Pulmonary artery endothelial cell (primary cell): Measurements from ENCODE around the gene C11orf24. TPM values are rescaled to one million over a fixed set of nuclear protein-coding genes. Genes with fewer than 3 reads are reported as not detected.
"Not testable (repeated sequence)": the region's sequence is repeated elsewhere in the genome, so short reads cannot be mapped to it uniquely, and the experiment has no call there.

Experiments
- DNase-seq: peaks from one replicate; pipeline ENCODE4 v3.0.0-alpha.2; 2011; ENCODE audit warnings: low read depth, low spot score
- total RNA-seq: library from RNA; depleted of rRNA; stranded (reverse); fragments of >200 nt; gene quantifications from 2 replicates; pipeline ENCODE4 v1.2.3, GENCODE V29; 2014

The C11orf24 gene
- total RNA-seq, 1 donor from 2014 or later = 9.7 TPM

DNA sequence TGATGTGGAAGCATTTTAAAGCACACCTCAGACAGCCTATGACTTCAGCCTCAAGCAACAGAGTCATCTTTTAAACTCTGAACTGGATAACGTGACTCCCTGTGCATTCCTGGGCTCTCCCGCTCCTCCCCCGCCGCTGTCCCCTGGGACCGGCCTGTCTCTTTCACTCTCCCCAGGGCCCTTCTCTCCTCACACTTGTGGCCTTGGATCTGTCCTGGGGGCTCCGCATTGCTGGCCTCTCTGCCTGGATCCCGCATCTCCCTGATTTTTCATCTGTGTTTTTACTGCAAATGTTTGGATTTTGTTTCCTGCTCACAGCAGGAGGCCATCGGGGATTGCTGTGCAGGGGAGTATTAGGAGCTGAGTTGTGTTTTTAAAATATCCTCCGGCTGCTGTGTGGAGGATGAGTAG lies 15.4 kb downstream of the C11orf24 start:
- DNase-seq = no peak

DNA sequence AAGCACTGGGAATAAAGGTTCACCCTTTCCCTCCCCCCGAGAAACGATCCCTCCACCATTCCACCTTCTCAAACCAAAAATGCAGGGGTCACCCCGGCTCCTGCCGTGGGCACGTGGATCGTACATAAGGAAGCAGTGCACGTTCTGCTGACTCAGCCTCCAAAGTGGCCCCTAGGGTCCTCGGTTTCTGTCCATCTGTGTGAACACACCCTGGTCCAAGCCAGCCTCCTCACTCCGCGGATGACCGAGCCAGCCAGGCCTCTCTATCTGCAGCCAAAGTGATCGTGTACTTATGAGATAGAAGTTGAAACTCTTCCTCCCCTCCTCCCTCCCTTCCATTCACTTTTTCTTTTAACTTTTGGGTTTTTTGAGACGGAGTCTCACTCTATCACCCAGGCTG lies 16.2 kb downstream of the C11orf24 start:
- DNase-seq = no peak

DNA sequence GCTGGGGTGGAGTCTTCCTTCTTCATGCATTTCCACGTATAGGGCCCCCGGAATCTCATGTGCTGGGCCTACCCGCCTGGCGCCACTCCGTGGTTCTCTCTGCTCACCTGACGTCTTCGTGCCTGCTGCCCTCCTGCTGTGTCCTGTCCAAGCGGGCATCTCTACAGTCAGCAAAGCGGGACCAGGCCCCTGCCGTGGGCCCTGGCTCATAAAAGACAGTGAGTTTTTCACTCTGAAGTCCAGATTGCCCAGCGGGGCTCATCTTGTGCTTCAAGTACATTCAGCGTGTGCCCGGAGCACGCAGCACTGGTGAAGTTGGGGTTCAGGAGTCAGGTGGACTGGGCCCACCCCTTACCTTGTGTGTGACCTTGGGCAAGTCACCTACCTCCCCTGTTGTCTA lies 17.4 kb downstream of the C11orf24 start:
- DNase-seq = no peak

DNA sequence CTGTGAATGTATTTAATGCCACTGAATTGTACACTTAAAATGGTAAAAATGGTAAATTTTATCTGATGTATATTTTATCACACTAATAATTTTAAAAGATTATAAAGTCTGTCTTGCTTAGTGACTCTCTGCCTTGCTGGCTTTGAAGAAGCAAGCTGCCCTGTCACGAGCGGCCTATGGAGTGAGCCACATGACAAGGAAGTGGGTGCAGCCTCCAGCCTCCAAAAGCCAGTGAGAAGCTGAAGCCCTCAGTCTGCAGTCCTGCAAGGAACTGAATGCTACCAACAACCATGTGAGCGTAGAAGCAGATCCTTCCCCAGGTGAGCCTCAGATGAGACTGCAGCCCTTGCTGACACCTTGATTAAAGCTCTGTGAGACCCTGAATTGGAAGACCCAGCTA lies 20.0 kb downstream of the C11orf24 start:
- DNase-seq = no peak

DNA sequence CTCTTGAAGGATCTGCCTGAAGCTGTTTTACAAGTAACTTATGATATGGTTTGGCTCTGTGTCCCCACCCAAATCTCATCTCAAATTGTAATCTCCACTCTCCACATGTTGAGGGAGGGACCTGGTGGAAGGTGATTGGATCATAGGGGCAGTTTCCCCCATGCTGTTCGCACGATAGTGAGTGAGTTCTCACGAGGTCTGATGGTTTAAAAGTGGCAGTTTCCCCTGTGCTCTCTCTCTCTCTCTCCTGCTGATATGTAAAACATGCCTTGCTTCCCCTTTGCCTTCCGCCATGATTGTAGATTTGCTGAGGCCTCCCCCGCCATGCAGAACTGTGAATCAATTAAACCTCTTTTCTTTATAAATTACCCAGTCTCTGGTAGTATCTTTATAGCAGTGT lies 26.9 kb downstream of the C11orf24 start:
- DNase-seq = not testable (repeated sequence)

DNA sequence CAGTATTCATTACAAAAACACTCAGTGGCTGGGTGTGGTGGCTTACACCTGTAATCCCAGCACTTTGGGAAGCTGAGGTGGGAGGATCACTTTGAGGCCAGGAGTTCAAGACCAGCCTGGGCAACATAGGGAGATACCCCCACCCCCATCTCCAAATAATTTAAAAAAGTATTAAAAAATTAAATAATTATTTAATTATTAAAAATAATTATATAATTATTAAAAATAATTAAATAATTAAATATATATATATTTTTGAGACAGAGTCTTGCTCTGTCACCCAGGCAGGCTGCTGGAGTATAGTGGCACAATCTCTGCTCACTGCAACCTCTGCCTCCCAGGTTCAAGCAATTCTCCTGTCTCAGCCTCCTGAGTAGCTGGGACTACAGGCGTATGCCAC lies 27.9 kb downstream of the C11orf24 start:
- DNase-seq = not testable (repeated sequence)

DNA sequence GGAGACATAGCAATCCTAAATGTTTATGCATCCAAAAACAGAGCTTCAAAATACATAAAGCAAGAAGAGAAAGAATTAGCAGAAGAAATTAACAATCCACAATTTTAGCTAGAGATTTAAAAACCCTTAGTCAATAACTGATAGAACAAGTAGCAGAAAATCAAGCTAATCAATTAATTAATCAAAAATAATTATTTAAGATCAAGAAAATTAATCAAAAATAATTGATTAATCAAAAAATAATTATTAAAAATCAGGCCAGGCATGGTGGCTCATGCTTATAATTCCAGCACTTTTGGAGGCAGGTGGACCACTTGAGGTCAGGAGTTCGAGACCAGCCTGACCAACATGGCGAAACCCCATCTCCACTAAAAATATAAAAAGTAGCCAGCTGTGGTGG lies 29.2 kb downstream of the C11orf24 start:
- DNase-seq = no peak

DNA sequence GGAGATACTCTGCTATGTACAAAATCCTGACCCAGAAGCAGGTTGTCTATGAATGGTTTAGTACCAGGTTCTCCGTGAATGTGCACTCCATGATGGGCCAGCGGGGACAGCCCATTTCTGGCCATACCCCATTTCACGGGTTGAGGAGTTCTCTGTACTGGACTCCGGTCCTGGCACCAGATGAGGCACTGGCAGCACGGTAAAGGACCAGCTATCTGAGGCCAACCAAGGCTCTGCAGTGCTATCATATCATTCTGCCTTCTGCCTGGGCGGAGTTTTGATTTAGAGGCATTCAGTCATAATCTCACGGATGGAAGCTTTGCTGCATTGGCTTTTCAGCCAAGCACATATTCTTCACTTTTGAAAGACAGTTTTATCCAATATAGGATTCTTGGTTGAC lies 40.2 kb downstream of the C11orf24 start:
- DNase-seq = no peak

DNA sequence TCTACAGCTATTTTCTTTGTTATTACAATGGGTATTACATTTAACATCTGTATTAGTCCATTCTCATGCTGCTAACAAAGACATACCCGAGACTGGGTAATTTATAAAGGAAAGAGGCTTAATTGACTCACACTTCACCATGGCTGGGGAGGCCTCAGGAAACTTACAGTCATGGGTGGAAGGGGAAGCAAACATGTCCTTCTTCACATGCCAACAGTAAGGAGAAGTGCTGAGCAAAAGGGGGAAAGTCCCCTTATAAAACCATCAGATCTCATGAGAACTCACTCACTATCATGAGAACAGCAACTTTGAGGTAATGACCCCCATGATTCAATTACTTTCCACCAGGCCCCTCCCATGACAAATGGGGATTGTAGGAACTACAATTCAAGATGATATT lies 42.2 kb downstream of the C11orf24 start:
- DNase-seq = no peak

DNA sequence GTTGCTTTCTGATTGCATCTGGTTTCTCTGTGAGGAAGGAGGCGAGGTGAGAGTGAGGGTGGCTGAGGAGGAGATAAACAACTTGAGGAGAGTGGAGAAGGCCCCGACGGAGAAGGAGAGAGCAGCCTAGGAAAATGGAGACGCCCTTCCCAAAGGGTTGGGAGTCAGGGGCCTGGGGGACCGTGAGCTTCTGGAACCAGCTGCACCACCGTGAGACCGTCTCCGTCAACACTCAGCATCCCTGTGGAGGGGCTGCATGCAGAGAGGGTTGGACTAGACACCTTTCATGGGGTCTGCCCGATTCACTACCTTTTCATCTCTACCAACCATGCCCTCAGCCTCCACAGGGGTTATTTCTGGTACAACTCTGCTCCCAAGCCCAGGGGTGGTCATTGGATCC lies 45.4 kb downstream of the C11orf24 start:
- DNase-seq = no peak

DNA sequence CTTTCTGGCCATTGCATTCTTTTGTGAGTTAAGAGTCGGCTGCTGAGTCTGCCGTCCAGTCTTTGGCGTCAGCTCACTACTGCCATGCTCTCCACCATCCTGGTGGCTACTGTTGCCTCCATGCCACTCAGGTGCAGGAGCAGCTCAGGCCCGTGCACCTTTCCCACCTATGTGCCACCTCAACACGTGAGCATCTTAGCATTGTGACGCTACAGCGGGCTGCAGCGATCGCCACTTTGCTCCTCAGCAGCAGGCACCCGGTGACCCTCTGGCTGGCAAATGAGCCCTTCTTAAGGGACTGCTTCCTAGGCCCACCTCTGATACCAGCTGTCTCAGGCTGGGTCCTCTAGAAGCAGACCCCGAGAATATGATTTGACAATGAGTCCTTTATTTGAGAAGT lies 47.2 kb downstream of the C11orf24 start:
- no peak for DNase-seq

DNA sequence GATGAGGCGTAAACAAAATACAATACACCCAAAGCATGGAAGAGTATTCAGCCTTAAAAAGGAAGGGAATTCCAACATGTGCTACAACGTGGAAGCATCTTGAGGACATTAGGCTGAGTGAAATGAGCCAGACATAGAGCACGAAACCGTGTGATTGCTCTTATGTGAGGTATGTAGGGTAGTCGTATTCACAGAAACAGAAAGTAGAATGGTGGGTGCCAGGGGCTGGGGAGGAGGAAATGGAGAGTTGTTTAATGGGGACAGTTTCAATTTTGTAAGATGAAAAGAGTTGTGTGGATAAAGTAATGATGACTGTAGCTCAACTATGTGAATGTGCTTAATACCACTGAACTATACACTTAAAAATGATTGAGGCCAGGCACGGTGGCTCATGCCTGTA lies 48.5 kb downstream of the C11orf24 start:
- no peak for DNase-seq

DNA sequence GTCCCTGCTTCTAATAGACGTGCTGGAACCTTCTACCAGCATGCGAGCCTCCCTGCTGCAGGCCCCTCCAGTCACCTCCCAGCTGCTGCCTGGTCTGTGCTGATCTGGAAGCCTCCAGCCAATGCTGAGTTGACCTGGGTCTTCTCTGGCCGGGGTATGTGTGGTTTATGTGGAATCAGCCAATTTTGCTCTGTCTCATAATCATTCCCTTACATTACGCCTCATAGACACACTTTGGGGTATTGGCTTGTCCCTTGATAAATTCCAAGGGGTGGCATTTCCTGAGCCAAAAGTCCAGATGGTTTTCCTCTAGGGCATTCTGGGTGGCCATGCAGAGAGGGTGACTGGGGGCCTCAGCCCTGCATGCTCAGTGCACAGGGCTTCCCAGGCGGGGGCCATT lies 50.4 kb downstream of the C11orf24 start:
- no peak for DNase-seq

DNA sequence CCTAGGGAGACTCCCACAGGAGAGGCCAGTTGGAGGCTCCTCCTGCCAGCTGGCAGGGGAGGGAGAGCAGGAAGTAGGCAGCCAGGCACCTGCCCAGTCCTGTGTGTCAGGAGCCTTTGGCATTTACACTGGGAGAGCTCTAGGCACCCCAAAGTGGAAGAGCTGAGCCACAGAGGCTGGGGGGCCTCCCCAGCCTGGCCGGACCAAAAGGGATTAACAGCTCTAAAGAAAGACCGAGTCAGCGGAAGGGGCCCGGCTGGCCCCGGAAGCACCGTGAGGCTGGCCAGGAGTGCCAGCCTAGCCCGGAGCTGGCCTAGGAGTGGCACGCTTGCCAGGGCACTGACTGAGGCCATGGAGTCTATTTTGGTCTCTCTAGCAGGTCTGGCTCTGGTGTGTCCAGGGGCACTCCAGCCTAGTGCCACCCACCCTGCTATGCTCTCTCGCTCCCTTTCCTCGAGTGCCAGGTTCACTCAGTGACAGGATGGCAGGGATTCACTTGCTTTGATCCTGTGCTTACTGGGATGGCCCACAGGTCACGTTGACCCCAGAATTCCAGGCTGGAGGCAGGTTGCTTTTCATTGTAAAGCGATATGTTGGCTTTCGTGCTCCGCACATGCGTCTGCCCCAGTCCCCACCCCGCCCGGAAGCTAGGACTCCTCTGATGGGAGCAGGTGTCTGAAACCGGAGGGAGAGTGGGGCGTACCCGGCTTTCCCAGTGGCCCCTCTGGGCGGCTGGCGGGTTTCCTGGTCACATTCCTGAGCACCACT lies 55.4 kb downstream of the C11orf24 start:
- DNase-seq = no peak

DNA sequence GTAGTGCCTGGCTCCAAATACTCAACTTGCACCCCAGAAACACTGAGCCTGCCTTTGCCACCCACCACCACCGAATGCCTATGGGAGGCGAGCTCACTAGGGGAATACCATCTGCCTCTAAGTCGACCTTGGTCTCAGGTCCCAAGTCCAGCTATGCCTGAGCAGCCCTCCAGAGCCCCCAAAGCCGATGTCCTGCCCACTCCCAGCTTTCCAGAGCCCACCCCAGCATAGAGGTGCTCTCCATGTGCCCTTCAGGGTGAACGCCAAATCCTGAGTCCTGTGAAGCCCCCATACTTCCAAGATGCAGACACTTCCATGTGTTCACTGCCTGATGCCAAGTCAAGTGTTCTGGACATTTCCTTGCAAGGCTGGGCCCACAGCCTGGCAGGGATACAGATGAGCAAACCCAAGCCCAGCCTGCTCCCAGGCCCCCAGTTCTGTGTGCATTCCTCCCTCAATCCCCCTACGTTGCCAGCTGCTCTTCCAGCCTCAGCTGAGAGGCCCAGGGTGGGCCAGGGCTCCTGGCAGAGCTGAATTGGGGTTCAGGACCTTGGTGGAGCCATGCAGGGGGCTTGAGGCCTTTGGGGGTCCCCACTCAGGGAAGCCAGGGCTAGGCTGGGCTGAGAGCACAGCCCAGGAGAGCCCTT lies 56.1 kb downstream of the C11orf24 start:
- no peak for DNase-seq

DNA sequence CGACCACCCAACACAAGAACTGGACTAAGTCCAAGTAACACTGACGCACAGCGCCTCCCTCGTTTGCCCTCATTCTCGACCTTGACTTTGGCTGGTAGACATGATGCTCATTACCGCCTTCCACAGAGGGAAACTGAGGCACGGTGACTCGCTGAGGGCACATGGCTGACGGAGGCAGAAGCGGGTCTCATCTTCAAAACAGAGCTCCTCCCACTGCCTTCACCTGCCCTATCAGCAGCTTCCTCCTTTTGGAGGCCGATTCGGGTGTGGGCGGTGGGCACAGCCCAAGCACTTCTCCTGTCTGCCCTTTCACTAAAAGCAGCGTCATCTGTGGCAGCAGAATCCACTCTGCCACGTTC lies 56.7 kb downstream of the C11orf24 start:
- DNase-seq = no peak

DNA sequence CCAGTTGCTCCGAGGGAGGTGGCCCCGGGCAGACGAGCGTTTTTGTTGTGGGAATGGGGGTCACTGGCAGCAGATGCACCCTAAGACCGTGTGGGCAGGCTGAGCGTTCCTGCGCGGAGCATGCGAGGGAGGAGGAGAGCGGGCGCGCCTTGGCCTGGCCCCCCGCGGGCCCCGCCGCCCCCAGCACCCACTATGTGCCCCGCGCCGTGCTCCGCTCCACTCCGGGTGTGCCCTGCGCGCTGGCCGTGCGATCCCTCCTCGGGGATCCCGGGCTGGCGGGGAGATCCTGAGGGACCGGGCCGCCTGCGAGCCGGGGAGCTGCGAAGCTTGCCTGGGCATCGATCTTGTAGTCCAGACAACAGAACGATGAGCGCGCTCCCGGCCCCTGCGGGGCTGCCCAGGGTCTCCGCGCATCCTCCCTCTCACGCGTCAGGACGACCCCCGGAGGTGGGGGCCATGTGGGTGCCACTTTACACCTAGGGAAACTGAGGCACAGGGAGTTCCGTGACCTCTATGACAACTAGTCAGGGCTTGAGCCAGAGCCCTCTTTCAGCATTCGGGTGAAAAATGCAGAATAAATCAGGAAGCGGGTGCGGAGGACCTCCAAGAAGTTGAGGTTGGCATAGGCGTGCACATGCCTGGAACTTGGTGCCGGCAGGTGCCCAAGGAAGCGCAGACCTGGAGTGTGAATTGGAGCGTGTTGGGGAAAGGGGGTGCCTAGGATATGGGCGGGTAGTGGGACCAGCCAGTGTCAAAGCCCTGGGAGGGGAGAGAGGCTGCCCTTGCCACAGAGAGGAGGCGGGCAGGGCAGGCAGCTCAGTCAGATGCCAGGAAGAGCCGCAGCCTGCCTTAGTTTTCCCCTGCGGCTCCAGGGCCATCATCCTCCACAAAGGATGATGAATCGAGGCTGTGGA lies 57.3 kb downstream of the C11orf24 start:
- no peak for DNase-seq

DNA sequence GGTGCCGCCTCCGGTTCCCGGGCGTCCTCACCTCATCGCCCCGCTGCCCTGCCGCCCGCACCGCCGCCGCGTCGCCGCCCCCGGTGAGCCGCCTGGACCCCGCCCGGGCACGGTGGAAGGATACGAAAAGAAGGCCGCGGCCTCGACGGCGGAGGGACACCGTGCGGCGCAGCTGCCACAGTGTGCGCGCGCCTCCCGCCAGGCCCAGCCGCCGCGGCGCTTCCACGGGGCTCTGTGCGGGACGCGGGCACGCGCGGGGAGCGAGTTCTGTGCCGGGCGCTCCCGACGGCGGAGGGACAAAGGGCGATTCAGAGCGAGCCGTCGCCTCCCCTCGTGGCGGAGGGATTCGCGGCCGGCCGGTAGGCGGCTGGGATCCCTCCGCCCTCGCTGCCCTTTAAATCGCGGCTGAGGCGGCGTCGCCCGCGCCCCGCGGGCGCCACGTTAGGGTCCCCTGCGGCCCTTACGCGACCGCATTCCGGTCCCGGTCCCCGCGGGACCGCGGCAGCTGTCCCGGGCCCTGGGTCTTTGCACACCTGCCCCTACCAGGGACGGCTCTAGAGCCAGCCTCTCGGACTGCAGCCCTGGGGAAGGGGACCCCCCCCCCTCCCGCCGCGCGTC lies 58.1 kb downstream of the C11orf24 start:
- DNase-seq = peak; percentile 91

DNA sequence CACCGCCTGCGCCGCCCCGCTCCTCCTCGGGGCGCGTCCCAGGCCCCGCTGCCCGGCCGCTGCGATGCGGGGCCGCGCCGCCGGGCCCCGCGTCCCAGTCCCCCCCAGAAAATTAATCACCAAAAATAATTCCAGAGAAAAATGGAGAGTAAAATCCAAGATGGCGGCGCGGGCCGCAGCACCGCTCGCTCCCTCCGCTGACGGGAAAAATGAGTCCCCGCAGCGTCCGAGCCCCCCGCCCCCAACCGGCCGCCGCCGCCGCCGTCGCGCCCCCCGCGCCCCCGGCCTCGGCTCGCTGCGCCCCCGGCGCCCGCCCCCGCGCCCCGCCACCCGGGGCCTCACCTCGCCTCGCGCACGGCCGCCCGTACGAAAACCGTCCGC lies 58.6 kb downstream of the C11orf24 start, which contains the start of gene KMT5B:
Gene KMT5B (minus strand): TSS at position 162 of the 381 bp plus-strand sequence. CDS start 23,220 bp downstream, outside the sequence.
- DNase-seq = no peak

DNA sequence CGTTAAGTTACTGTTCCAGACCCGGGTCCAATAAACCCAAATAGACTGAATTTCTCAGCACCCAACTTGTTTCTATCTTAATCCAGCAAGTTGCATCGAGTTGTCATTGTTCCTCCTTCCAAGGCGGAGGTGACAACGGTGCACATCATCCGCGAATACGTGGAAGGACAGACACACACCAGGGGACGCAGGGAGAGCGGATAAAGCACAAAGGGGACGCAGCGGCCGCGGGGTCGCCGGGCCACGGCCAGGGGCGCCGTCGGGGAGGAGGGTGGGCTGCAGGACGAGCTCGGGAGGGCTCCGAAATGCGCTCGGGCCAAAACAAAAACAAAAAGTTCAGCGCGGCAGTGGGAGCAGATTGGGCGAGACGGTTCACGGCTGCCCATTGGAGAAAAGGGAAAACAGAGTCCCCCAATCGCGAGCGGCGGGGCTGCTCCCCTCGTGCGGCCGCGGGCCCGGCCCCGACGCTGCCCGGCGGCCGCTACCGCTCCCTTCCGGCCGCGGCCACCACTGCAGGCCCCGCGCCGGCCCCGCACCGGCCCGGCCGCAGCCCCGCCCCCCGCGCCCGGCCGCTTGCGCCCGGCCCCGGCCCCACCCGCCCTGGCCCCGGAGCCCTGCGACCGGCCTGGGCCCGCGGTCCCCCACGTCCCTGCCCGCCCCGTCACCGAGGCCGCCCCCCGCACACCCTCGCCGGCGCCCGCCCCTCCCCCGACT lies 59.2 kb downstream of the C11orf24 start:
- peak; percentile 39 for DNase-seq

DNA sequence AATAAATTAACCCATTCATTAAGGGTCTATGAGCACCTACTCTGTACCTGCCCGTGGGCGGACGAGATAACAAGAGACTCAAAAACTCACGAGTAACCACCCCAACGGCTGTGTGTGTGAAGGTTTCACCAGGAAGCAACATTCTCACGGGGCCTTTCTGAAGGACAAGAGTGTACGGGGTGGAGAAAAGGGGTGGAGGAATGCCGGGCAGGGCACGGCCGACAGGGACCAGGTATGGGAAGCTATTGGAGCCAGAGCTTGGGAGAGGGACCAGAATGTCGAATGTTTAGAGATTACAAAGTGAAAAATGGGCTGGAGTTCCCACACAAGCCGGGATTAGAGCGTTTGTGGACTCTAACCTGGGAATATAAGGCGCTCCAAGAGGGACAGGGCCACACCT lies 60.2 kb downstream of the C11orf24 start:
- no peak for DNase-seq
